HG02852 (cell line): Measurements from ENCODE around the gene PRICKLE2.

Experiments
- ATAC-seq: cut with Tn5 transposase; IDR thresholded peaks from one replicate; pipeline ENCODE4 v1.9.1; 2021; ENCODE audit warnings: mild to moderate bottlenecking, moderate library complexity; ENCODE audit not compliant: unreplicated experiment

The PRICKLE2 gene

GRCh38 chr3:64163019-64163754 lies 62.1 kb downstream of the PRICKLE2 start:
- peak; percentile 38 for ATAC-seq

- no peak for ATAC-seq
Observed at GRCh38 chr3:64161481-64161952, 63.7 kb downstream of the PRICKLE2 start.

GRCh38 chr3:64160000-64160695 lies 65.1 kb downstream of the PRICKLE2 start:
- ATAC-seq: no peak

- ATAC-seq: no peak
Observed at GRCh38 chr3:64158334-64158733, 66.9 kb downstream of the PRICKLE2 start.

- ATAC-seq: no peak
Observed at GRCh38 chr3:64157150-64158035, 67.9 kb downstream of the PRICKLE2 start.

GRCh38 chr3:64155328-64155727 lies 69.9 kb downstream of the PRICKLE2 start:
- no peak for ATAC-seq

GRCh38 chr3:64152676-64153466 lies 72.4 kb downstream of the PRICKLE2 start:
- ATAC-seq: no peak

- no peak for ATAC-seq
Observed at GRCh38 chr3:64152086-64152485, 73.2 kb downstream of the PRICKLE2 start.

GRCh38 chr3:64151342-64151871 lies 73.9 kb downstream of the PRICKLE2 start:
- ATAC-seq: no peak

GRCh38 chr3:64150623-64151207 lies 74.6 kb downstream of the PRICKLE2 start:
- no peak for ATAC-seq

- no peak for ATAC-seq
Observed at GRCh38 chr3:64149886-64150285, 75.4 kb downstream of the PRICKLE2 start.

- no peak for ATAC-seq
Observed at GRCh38 chr3:64148955-64149653, 76.2 kb downstream of the PRICKLE2 start.

- ATAC-seq: no peak
Observed at GRCh38 chr3:64147211-64147610, 78.1 kb downstream of the PRICKLE2 start.

GRCh38 chr3:64145438-64145837 lies 79.8 kb downstream of the PRICKLE2 start:
- no peak for ATAC-seq

- no peak for ATAC-seq
Observed at GRCh38 chr3:64144241-64144900, 80.9 kb downstream of the PRICKLE2 start.

GRCh38 chr3:64143409-64144130 lies 81.7 kb downstream of the PRICKLE2 start:
- no peak for ATAC-seq

- ATAC-seq: no peak
Observed at GRCh38 chr3:64141476-64141875, 83.8 kb downstream of the PRICKLE2 start.

- ATAC-seq: no peak
Observed at GRCh38 chr3:64140651-64141050, 84.6 kb downstream of the PRICKLE2 start.
